Measurements from ENCODE around the gene FRMD3.

Gene FRMD3

GRCh38 chr9:83327750-83328622, 210.2 kb downstream of the FRMD3 start:
- no peak for DNase-seq (ENCODE audit: low read depth)
- H3K4me3 ChIP-seq (ENCODE audit: low read length), result no peak overlapping the region
- no peak for TF ChIP-seq CTCF (IDR thresholded peaks at IDR 0.05; ENCODE audit: insufficient read depth, low read depth, low read length, missing control alignments)

DNA sequence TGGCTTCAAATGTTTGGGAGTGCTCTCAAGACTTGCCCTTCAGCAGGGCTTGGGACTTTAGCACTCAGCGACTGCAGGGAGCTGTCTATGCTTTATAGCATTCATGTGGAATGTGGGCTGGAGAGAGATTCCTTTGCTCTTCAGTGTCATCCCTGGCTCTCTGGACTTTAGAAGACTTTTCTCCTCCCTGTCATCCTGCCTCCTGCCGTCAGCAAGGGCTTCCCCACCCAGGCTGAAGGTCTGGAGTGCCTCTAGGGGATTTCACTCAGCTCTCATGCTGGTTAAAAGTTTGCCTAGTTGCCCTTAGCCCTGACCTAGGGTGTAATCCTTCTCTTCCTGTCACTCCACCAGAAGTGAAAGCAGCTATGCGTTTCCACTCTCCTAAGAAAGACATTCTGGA, 210.9 kb downstream of the FRMD3 start:
- no peak for TF ChIP-seq CTCF (IDR thresholded peaks at IDR 0.05; ENCODE audit: insufficient read depth, low read depth, low read length, missing control alignments)
- H3K4me3 ChIP-seq (ENCODE audit: low read length), result no peak overlapping the region
- DNase-seq (ENCODE audit: low read depth), result no peak

- no peak overlapping the region for H3K4me3 ChIP-seq (ENCODE audit: low read length)
- no peak for DNase-seq (ENCODE audit: low read depth)
- TF ChIP-seq CTCF (IDR thresholded peaks at IDR 0.05; ENCODE audit: insufficient read depth, low read depth, low read length, missing control alignments), result no peak
Observed at GRCh38 chr9:83323148-83323547, 215.1 kb downstream of the FRMD3 start.

DNA sequence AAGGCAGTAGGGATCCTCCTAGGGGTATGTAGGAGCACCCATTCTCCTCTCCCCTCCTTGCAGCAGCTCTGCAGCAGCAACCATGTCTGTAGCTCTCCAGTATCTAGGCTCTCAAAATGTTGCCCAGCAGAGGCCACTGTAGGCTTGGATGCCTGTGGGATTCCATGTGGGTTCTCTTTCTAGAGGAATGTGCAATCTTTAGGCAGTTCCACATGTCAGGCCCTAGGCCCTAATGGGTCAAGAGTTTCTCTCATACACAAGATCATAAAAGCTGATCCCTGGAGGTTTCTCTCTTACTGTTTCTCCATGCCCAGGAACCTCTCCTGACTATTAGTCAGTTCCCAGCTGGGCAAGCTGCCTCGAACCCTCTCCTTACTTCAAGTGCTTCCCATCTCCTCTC, 215.8 kb downstream of the FRMD3 start:
- no peak for TF ChIP-seq CTCF (IDR thresholded peaks at IDR 0.05; ENCODE audit: insufficient read depth, low read depth, low read length, missing control alignments)
- no peak overlapping the region for H3K4me3 ChIP-seq (ENCODE audit: low read length)
- no peak for DNase-seq (ENCODE audit: low read depth)

- TF ChIP-seq CTCF (IDR thresholded peaks at IDR 0.05; ENCODE audit: insufficient read depth, low read depth, low read length, missing control alignments), result no peak
Observed at GRCh38 chr9:83317244-83317643, 221.0 kb downstream of the FRMD3 start.

GRCh38 chr9:83315649-83316048, 222.6 kb downstream of the FRMD3 start:
- no peak overlapping the region for H3K4me3 ChIP-seq (ENCODE audit: low read length)
- no peak for DNase-seq (ENCODE audit: low read depth)
- no peak for TF ChIP-seq CTCF (IDR thresholded peaks at IDR 0.05; ENCODE audit: insufficient read depth, low read depth, low read length, missing control alignments)

More at GRCh38 chr9:83317244-83317643, 221.0 kb downstream of the FRMD3 start:
- no peak for DNase-seq (ENCODE audit: low read depth)
- H3K4me3 ChIP-seq (ENCODE audit: low read length), result no peak overlapping the region

DNA sequence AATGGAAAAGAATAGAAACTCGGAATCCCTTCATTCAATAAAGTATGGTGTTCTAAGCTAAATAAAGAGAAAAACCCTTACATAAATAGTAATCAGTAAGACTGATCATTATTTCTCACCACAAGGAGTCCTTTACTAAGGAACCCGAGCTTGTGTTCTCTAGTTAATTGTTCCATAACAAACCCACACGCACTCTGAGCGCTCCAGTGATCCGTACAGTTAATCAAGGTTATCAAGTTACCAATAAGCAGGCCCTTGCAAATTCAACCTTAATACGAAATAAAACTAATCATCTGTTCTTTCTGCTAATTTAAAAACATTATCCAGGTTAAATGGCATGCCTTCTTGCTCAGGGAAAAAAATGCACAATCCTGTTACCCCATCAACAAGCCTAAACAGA, 224.4 kb downstream of the FRMD3 start:
- DNase-seq (ENCODE audit: low read depth), result no peak
- no peak for TF ChIP-seq CTCF (IDR thresholded peaks at IDR 0.05; ENCODE audit: insufficient read depth, low read depth, low read length, missing control alignments)
- H3K4me3 ChIP-seq (ENCODE audit: low read length), result no peak overlapping the region

Data from epithelial cell of esophagus (primary cell).